HFFc6 (cell line): Measurements from ENCODE around the gene CNPY2. TPM values are rescaled to one million over a fixed set of nuclear protein-coding genes. Genes with fewer than 3 reads are reported as not detected.
"Not testable (repeated sequence)": the region's sequence is repeated elsewhere in the genome, so short reads cannot be mapped to it uniquely, and the experiment has no call there.

Source experiments
- DNase-seq: peaks from one replicate; pipeline ENCODE4 v3.0.0-alpha.2; 2018
- H3K27ac Mint-ChIP-seq: 2 replicates; pipeline ENCODE4 v1.8.0; 2020; ENCODE audit warnings: mild to moderate bottlenecking, mixed read lengths
- H3K27me3 Mint-ChIP-seq: 2 replicates; pipeline ENCODE4 v1.8.0; 2021; ENCODE audit warnings: mild to moderate bottlenecking, moderate library complexity, mixed read lengths; ENCODE audit not compliant: insufficient read depth
- H3K36me3 Mint-ChIP-seq: 2 replicates; pipeline ENCODE4 v1.8.0; 2021; ENCODE audit warnings: low read depth, mixed read lengths
- H3K4me1 Mint-ChIP-seq: 2 replicates; pipeline ENCODE4 v1.8.0; 2020; ENCODE audit warnings: low read depth, mixed read lengths
- H3K4me3 Mint-ChIP-seq: 2 replicates; pipeline ENCODE4 v1.8.0; 2020; ENCODE audit warnings: mild to moderate bottlenecking, moderate library complexity, mixed read lengths
- H3K9me3 Mint-ChIP-seq: 2 replicates; pipeline ENCODE4 v1.8.0; 2020; ENCODE audit warnings: mild to moderate bottlenecking, mixed read lengths
- total RNA-seq, 6 experiments: library from RNA; stranded (reverse); fragmentation: NEBNext Ultra II Directional; extraction: Animal tissue kit (Norgen Biotek cat#: 25700); gene quantifications; 2 replicates in 1 of 6; 3 replicates in 5 of 6; pipeline ENCODE4 v1.2.3, GENCODE V29; 2021
- TF ChIP-seq, protein P1 (sequence below): fragments of 200-600 bp; sonication (generic); IDR thresholded peaks from 2 replicates; pipeline ENCODE4 v1.5.0; 2021; ENCODE audit warnings: antibody characterized with exemption, mild to moderate bottlenecking

CNPY2 gene
- total RNA-seq, 6 experiments from 2014 or later, result 177 to 275 (median 188) TPM

DNA sequence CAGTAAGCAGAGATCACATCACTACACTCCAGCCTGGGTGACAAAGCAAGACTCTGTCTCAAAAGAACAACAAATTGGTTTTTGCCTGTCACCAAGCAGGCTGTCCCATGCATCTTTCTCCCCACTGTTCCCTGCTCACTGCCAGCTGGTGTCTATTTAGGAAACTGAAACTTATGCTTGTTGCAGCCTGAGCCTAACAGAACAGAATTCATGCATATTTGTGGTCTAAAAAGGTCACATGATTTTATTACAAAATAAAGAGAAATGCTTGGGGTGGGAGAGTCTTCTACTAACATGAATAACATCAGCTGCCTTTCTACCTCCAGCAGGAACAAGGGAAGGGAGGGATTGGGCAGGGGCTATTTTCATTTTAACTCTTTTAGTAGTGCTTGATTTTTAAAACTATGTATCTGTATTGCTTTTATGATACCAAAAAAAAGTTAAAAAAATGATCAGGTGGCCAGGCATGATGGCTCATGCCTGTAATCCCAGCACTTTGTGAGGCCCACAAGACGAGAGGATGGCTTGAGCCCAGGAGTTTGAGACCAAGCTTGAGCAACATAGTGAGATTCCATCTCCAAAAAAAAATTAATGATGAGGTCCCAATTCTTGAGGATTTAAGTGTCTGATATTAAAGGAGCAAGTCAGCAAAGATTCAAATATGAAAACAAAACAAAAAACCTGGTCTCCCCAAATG is 43.2 kb upstream of the CNPY2 start:
- Mint-ChIP-seq H3K27ac (peak overlapping the region; percentile 92), H3K4me3 (peak overlapping the region; percentile 91), H3K27me3 (no peaks in the 10 kb centered on the region), H3K4me1 (peaks cover 27% of the 10 kb centered on the region), H3K9me3 (no peaks in the 10 kb centered on the region), H3K36me3 (peaks cover 6% of the 10 kb centered on the region)
- TF ChIP-seq, protein P1, sequence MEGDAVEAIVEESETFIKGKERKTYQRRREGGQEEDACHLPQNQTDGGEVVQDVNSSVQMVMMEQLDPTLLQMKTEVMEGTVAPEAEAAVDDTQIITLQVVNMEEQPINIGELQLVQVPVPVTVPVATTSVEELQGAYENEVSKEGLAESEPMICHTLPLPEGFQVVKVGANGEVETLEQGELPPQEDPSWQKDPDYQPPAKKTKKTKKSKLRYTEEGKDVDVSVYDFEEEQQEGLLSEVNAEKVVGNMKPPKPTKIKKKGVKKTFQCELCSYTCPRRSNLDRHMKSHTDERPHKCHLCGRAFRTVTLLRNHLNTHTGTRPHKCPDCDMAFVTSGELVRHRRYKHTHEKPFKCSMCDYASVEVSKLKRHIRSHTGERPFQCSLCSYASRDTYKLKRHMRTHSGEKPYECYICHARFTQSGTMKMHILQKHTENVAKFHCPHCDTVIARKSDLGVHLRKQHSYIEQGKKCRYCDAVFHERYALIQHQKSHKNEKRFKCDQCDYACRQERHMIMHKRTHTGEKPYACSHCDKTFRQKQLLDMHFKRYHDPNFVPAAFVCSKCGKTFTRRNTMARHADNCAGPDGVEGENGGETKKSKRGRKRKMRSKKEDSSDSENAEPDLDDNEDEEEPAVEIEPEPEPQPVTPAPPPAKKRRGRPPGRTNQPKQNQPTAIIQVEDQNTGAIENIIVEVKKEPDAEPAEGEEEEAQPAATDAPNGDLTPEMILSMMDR, result no peak
- DNase-seq, result peak; percentile 83

DNA sequence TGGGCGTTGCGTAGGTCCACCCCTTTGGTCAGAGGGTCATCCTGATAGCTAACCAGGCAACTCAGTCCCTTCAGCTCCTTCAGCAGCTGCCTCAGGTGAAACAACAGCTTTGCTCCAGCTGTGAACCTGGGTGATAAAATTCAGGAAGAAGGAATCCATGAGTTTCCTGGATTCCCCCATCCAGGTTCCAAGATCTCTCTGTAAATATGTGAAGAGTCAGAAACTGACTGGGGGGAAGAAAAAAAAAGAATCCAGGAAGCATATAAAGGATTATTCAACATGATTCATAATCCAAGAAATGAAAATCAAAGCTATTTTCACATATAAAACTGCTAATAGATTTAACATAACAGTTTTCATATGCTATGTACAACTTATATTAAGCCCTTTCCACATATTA is 35.5 kb upstream of the CNPY2 start:
- H3K27ac Mint-ChIP-seq, result no peak overlapping the region

DNA sequence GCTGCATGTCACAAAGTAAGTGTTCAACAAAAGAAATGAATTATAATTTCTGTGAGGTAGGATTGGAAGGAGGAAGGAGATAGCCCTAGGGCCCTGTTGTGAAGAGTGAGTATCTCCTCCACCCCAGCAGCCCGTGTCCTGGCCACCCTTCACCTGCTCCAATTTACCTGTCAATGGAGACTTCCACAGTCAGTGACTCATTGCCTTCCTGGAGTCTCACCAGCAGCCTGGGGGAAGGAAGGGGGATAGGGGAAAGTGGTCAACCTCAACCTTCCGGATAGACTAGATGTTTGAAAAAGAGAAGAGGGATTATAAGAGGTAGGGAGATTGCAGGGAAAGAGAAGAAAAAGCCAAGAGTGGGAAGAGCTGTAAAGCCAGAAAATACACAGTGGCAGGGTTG is 34.9 kb upstream of the CNPY2 start:
- H3K9me3 Mint-ChIP-seq, result no peaks in the 10 kb centered on the region
- H3K4me3 Mint-ChIP-seq, result no peak overlapping the region
- TF ChIP-seq, protein P1, result no peak
- H3K4me1 Mint-ChIP-seq, result no peaks in the 10 kb centered on the region
- no peak overlapping the region for H3K27ac Mint-ChIP-seq
- no peak for DNase-seq
- no peaks in the 10 kb centered on the region for H3K27me3 Mint-ChIP-seq
- H3K36me3 Mint-ChIP-seq, result peaks cover 23% of the 10 kb centered on the region

More for the DNA sequence above, 35.5 kb upstream of the CNPY2 start:
- no peaks in the 10 kb centered on the region for H3K4me1 Mint-ChIP-seq
- TF ChIP-seq, protein P1, result no peak
- no peaks in the 10 kb centered on the region for H3K9me3 Mint-ChIP-seq
- DNase-seq, result no peak
- H3K27me3 Mint-ChIP-seq, result no peaks in the 10 kb centered on the region
- H3K4me3 Mint-ChIP-seq, result no peak overlapping the region
- peaks cover 21% of the 10 kb centered on the region for H3K36me3 Mint-ChIP-seq

DNA sequence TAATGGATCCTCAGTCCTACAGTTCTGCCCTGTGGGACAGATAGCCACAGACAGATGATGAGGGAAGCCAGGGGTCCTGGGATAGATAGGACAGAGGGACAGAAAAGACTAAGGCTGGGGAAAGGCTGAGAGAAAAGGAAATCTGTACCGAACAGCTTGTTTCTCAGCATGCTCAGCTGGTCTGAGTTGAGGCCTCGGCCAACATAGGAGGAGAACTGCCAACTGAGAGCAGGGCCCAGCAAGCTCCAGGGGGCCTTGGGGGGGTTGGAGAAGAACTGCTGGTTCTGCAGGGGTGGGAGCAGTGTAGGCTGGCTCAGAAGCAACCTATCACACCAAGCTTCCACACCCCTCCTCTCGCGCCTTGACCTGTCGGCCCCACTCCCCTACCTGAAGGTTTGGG is 33.0 kb upstream of the CNPY2 start:
- Mint-ChIP-seq H3K36me3 (peaks cover 26% of the 10 kb centered on the region), H3K9me3 (no peaks in the 10 kb centered on the region), H3K27ac (no peak overlapping the region), H3K4me3 (no peak overlapping the region), H3K4me1 (no peaks in the 10 kb centered on the region), H3K27me3 (no peaks in the 10 kb centered on the region)
- TF ChIP-seq, protein P1, result no peak
- DNase-seq, result no peak

DNA sequence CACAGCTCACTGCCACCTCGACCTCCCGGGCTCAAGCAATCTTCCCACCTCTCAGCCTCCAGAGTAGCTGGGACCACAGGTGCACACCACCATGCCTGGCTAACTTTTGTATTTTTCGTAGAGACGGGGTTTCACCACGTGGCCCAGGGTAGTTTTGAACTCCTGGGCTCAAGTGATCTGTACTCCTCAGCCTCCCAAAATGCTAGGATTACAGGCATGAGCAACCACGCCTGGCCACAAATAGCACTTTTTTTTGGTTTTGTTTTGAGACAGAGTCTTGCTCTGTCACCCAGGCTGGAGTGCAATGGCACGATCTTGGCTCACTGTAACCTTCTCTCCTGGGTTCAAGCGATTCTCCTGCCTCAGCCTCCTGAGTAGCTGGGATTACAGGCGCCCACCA is 31.5 kb upstream of the CNPY2 start:
- H3K36me3 Mint-ChIP-seq, result peaks cover 34% of the 10 kb centered on the region
- not testable (repeated sequence) for DNase-seq

DNA sequence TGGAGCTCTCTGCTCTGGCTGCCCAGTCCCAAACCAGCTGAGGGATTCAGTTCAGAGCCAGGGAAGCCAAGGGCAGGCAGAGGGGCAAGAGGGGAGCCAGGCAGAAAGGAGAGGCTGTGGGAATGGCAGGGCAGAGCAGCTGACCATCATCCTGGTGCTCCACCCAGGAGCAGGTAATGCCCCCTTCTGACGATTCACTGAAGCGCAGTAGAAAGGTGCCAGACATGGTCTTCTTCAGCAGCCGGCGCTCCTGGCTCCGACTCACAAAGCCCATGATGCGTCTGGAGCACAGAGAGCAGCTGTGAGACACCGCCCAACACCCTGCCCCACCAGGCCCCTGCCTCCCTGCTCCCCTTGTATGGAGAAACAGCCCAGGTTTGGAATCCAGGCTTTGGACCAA is 30.9 kb upstream of the CNPY2 start:
- no peak overlapping the region for H3K4me3 Mint-ChIP-seq
- H3K36me3 Mint-ChIP-seq, result peaks cover 34% of the 10 kb centered on the region
- no peak for DNase-seq
- no peaks in the 10 kb centered on the region for H3K27me3 Mint-ChIP-seq
- no peak overlapping the region for H3K27ac Mint-ChIP-seq
- H3K9me3 Mint-ChIP-seq, result no peaks in the 10 kb centered on the region
- TF ChIP-seq, protein P1, result peak; percentile 20; the same call in 1 of the 2 replicates
- no peaks in the 10 kb centered on the region for H3K4me1 Mint-ChIP-seq

More for the DNA sequence above, 31.5 kb upstream of the CNPY2 start:
- H3K4me1 Mint-ChIP-seq, H3K27ac Mint-ChIP-seq, H3K9me3 Mint-ChIP-seq, H3K4me3 Mint-ChIP-seq, H3K27me3 Mint-ChIP-seq: not testable (repeated sequence)

DNA sequence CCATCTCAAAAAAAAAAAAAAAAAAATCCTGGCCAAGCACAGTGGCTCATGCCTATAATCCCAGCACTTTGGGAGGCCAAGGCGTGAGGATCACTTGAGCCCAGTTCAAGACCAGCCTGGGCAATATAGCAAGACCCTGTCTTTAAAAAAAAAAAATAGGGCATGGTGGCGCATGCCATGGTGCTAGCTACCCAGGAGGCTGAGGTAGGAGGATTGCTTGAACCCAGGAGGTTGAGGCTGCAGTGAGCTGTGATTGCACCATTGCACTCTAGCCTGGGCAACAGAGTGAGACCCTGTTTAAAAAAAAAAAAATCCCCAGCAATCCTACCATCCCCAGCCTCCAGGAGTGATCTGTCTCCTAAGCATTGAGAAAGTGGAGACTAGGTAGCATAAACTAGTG is 26.5 kb upstream of the CNPY2 start:
- H3K4me3 Mint-ChIP-seq, H3K27me3 Mint-ChIP-seq, H3K27ac Mint-ChIP-seq, H3K4me1 Mint-ChIP-seq, DNase-seq, H3K9me3 Mint-ChIP-seq: not testable (repeated sequence)
- peaks cover 21% of the 10 kb centered on the region for H3K36me3 Mint-ChIP-seq
